GOT3 (cell line): ENCODE results near the gene ACHE.

ENCODE experiments used
- DNase-seq: peaks from one replicate; lab custom pipeline; 2025; ENCODE audit warnings: mixed read lengths; lab: John Stamatoyannopoulos, UW

The ACHE gene

DNA sequence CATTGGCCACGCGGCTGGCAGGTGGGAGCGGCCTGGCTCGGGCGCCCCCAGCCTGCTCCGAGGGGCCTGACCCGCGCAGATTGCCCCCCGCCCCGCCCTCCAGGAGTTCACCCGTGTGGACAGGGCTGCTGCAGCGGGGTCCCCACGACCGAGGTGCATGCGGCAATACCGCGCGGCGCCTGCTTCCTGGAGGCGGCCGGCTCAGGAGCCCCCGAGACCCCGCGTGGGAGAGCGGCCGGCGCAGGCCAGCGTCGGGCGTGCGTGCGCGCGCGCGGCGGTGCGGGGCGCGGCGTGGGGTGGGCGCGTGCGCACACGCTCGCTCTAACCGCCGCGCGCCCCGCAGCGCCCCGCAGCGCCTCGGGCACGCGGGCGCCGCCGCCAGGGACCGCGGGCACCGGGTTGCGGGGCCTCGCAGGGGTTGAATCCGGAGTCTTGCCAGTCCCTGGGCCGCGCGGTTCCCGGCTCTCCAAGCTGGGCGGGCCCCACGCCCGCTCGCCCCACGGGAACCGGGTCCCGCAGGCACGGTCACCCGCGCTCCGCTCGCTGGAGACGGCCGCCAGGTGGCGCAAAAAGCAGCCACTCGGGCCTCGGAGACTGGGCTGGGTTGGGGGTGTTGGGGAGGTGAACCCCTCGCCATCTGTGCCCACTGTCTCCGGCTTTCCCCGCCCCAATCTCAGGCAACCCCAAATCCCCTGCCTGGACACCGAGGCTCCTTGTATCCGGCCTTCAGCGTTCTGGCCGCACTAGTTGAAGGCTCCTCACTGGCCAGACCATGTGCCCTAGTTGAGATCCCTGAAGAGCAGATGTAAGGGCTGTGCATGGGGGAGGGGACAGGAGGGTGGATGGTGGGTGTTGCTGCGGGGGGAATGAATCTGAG lies 1.3 kb upstream of the ACHE start:
- DNase-seq = no peak

DNA sequence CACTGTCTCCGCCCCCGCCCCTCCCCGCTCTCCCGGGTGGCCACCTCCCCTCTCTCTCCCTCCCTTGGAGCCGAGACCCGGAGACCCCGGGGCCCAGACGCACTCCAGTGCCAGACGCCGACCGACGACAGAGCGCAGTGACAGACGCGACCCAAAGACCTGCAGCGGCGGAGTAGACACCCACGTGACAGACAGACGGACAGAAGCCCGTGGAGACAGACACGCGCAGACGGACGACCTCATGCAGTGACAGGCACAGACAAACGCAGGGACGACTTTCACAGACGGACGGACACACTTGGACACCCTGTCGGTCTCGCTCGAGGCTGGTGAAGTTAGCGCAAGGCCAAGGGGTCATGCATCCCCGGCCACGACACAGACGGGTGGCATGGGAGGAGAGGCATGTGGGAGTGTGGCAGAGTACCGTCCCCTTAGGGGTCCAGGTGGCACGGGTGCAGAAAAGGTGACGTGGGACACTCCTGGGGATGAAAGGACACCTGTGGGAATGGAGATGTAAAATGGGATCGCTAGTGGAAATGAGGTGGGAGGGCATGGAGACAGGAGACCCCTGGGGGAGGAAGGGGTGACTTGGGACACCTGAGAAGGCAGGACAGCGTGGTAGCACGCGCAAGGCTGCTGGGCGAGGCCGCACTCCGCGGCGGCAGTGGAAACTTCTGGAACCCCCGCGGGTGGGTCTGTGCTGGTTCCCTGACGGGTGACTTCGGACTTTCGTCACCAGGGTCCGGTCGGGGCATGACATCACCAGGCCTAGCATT lies 456 bp upstream of the ACHE start:
- no peak for DNase-seq

GRCh38 chr7:100894860-100895700 lies 608 bp downstream of the ACHE start:
- DNase-seq = no peak

DNA sequence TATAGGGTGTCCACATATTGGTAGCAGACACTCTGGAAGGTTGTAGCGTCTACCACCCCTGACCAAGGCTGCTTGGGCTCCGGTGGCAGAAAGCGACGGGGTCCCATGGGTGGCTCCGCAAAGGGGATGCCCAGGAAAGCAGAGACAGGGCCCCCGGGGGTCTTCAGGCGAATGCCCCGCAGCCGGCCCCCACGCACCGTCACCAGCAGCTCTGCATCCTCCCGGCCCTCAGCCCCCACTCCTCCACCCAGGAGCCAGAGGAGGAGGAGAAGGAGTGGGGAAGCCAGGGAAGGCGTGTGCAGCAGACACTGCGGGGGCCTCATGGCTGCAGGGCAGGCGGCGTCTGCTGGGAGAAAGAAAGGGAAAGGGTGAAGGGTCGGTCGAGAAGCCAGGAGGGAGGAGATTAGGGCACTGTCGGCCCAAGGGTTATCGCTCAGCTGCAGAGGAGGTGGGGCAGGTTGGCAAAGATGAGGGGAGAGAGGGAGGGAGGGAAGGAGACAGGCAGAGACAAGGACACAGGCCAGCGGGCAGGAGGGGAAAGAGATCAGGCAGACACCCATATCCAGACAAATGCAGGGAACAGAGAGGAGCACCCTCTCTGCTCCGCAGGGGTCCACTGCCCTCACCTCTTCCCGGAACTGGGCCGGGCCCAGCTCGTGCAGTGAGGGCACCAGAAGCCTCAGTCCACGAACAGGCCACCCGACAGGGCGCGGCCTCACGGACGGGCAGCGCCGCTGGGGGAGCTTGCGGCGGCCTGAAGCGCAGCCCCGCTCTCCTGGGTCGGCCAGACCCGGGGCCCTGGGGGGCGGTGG lies 1.6 kb downstream of the ACHE start:
- no peak for DNase-seq

DNA sequence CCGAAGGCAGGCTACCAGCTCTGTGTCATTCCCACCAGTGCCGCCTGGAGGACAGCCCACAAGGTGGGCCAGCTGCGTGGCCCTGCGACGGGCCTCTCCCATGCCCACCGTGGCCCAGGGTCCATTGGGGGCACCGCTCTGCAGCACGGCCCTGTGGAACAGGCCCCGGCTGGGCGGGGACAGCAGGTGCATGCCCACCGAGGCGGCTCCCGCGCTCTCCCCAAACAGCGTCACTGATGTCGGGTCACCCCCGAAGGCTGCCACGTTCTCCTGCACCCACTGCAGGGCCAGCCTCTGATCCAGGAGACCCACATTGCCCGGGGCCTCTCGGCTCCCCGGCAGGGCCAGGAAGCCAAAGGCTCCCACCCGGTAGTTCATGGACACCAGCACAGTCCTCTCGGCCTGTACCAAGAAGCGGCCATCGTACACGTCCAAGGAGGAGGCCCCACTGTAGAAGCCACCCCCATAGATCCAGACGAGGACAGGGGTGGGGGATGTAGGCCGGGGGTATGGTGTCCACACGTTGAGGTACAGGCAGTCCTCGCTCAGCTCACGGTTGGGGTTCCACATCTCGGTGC lies 2.3 kb downstream of the ACHE start:
- DNase-seq = no peak

DNA sequence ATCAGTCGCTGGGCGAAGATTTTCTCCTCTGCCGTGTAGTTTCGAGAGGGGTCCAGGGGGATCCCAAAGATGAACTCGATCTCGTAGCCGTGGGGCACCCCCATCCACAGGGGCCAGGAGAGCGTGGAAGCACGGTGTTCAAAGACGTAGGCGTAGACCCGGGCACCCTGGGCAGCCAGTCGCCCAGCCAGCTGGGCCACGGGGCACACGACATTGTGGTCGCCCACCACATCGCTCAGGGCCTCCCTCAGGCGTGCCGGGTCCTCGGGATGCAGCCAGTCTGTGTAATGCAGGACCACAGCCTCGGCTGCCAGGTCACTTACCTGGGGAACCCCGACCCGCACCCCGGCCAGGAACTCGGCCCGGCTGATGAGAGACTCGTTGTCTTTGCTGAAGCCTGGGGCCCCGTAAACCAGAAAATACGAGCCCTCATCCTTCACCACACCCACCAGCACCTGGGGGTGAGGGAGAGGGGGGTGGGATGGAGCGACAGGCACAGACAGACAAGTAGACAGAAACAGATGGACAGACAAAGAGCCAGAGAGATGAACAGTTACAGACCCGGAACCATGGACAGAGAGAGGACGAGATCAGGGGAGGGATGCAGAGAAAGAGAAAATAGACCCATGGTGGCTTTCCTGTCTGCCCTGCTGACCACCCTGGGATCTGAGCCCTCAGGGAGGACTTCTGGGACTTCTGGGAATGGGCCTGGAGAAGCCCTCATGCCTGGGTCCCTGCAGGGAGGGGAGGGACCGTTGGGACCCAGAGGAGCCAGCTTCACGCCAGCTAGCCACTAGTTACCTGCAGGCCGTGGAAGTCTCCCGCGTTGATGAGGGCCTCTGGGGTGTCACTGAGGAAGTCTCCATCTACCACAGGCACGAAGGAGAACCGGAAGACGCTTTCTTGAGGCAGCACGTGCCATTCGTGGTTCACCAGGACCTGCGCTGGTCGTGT lies 3.0 kb downstream of the ACHE start:
- no peak for DNase-seq

- no peak for DNase-seq
Measured at GRCh38 chr7:100891568-100892247, 4.0 kb downstream of the ACHE start.

GRCh38 chr7:100890653-100891567 lies 4.8 kb downstream of the ACHE start:
- DNase-seq = no peak

DNA sequence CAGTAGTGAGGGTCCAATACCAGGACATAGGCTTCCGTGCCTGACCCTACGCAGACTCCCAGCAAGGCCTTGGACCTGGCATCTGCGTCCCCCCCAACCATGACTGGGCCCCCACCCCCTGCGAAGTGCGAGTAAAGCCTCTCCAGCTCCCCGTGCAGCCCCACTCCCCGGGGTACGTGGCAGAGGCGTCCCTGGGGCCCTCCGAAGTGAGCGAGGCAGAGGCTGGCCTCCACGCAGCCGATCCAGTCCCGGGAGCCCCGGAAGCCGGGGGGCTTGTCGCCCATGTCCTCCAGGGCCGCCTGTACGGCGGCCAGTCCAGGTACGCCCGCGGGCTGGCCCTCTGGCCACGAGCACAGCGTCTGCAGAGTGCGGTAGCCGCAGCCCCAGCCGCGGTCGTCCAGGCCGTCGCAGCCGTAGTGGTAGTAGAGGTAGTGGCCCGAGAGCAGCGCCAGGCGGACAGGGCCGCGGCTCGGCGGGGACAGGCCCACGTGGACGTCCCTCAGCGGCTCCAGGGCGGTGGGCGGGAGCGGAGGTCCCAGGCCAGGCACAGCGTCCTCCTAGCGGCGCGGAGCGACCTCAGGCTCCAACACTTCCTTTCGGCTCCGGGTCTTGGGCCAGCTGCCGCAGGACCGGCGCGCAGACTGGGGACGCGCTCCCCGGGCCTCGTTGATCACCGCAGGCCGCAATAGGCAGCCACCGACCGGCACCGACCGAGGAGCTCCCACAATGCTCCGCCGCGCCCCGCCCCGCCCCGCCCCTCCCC lies 6.5 kb downstream of the ACHE start, which contains the start of gene UFSP1:
Gene UFSP1, minus strand, starts transcription at position 728 of the 763 bp plus-strand sequence. Its CDS starts 444 bp downstream, at position 284.
- no peak for DNase-seq

- no peak for DNase-seq
Measured at GRCh38 chr7:100888291-100888987, 7.2 kb downstream of the ACHE start.

- no peak for DNase-seq
Measured at GRCh38 chr7:100887516-100888290, 8.0 kb downstream of the ACHE start.

GRCh38 chr7:100886936-100887515 lies 8.7 kb downstream of the ACHE start:
- no peak for DNase-seq

- no peak for DNase-seq
Measured at GRCh38 chr7:100886142-100886935, 9.3 kb downstream of the ACHE start.

DNA sequence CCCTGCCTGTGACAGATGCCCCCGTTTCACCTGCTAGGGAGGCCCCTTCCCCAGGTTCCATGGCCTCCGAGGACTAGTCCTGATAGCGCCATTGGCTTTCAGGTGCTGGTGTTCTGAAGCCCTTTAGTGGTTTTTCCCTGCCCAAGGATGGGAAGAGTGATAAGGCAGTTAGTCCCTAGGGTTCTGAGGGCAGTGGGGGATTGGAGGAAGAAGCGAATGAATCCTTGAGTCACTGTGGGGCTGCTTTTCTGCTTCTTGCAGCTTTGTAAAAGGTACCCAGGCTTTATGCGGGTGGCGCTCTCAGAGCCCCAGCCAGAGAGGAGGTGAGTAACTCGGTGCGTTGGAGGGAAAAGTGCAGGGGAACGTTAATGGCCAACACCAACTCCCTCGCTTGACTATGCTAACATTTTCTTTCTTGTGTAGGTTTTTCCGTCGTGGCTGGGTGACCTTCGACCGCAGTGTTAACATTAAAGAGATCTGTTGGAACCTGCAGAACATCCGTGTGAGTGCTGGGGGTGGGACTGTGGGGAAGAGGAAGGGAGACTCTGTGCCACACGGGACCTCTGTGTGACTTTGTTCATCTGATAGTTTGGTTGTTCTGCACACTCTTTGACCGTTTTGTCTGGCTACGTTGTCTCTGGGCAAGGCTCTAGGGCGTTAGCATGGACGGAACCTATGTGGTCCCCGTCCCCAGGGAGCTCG lies 10.1 kb downstream of the ACHE start:
- DNase-seq = no peak
